Fibroblast of villous mesenchyme (primary cell): Measurements from ENCODE around the gene MKI67. TPM values are rescaled to one million over a fixed set of nuclear protein-coding genes. Genes with fewer than 3 reads are reported as not detected.

Experiments used
- DNase-seq: peaks from one replicate; pipeline ENCODE4 v3.0.0-alpha.2; 2010; ENCODE audit warnings: low read depth
- H3K4me3 ChIP-seq: 2 replicates; pipeline ENCODE4 v1.5.1; 2011; ENCODE audit warnings: low read depth, mild to moderate bottlenecking, low read length
- total RNA-seq: library from RNA; depleted of rRNA; stranded (reverse); fragments of >200 nt; gene quantifications from 2 replicates; pipeline ENCODE4 v1.2.3, GENCODE V29; 2012
- TF ChIP-seq, protein P1 (sequence below): IDR thresholded peaks from 2 replicates; pipeline ENCODE4 v1.5.1; 2012; ENCODE audit warnings: low read depth, mild to moderate bottlenecking, low read length; ENCODE audit not compliant: insufficient read depth

MKI67 gene
- total RNA-seq, 1 donor = 21.2 TPM

DNA sequence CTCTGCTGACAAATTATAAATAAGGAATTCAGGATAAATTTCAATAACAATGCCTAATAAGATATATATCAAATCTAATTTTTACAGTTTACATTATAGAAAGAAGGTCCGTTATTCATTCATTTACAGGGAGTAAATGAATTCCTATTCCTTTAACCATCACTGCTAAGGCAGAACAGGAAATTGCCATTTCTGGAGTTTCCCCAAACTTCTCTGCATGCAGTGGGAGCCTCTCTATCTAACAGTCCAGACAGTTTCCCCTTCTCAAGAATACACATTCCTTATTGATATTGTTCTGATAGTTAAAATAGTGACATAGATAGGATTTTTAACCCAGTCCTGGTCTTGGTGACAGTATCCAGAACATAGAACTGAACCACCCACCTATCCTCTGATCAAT is 24.3 kb downstream of the MKI67 start:
- no peak overlapping the region for H3K4me3 ChIP-seq
- TF ChIP-seq, protein P1, sequence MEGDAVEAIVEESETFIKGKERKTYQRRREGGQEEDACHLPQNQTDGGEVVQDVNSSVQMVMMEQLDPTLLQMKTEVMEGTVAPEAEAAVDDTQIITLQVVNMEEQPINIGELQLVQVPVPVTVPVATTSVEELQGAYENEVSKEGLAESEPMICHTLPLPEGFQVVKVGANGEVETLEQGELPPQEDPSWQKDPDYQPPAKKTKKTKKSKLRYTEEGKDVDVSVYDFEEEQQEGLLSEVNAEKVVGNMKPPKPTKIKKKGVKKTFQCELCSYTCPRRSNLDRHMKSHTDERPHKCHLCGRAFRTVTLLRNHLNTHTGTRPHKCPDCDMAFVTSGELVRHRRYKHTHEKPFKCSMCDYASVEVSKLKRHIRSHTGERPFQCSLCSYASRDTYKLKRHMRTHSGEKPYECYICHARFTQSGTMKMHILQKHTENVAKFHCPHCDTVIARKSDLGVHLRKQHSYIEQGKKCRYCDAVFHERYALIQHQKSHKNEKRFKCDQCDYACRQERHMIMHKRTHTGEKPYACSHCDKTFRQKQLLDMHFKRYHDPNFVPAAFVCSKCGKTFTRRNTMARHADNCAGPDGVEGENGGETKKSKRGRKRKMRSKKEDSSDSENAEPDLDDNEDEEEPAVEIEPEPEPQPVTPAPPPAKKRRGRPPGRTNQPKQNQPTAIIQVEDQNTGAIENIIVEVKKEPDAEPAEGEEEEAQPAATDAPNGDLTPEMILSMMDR = no peak
- DNase-seq = no peak

DNA sequence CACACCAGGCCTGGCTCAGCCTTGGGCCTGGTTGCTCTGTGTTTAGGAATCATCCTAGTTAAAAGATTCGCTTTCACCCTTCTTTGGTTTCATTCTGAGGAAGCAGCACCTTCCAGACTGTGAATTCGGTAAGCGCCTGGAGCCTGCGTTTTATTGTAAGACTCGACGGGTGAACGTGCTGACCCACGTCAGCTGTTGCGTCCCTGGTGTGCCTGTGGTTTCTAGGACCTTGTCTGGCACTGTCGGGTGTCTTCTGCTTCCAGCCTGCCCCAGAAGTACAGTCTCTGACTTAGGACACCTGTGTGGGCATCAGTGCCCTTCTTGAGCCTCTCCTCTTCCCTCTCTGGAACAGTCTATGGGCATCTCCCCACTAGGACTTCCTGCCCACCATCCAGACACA is 26.3 kb downstream of the MKI67 start:
- H3K4me3 ChIP-seq = no peak overlapping the region
- TF ChIP-seq, protein P1 = no peak
- no peak for DNase-seq

DNA sequence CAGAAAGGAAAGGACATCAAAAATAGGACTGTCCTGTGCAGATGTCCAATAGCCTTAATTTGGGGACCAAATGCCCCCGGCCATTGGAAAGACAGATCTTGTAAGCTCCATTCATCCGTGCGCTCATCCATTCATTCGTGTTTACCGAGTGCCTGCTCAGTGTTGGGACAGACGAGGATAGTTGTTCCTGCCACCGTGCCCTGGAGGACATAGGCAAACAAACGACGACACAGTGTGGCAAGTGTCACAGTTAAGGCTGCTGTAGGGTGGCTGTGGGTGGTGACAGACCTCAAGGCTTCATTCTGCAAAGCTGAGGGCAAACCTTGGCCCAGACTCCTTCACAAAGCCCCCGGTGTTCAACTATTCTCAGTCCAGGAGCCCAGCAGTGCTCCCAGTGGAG is 27.6 kb downstream of the MKI67 start:
- TF ChIP-seq, protein P1 = no peak
- no peak for DNase-seq
- H3K4me3 ChIP-seq = no peak overlapping the region

DNA sequence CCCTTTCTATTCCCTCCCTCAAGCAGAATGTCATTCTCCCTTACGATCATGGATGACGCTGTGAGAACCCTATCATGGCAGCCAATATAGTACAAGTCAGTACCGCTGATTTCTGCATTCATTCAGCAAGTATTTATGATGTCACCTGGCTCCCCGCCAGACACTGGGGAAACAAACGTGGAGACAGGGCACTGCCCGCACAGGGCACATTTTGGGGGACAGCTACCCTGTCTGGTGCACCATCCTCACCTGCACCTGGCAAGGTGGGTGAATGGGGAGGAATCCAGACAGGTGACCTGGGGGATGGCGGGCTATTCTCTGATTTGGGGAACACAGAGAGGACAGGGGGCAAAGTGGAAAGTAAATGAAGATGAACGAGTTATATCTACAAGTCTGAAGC is 28.4 kb downstream of the MKI67 start:
- TF ChIP-seq, protein P1 = no peak
- DNase-seq = no peak
- H3K4me3 ChIP-seq = no peak overlapping the region

DNA sequence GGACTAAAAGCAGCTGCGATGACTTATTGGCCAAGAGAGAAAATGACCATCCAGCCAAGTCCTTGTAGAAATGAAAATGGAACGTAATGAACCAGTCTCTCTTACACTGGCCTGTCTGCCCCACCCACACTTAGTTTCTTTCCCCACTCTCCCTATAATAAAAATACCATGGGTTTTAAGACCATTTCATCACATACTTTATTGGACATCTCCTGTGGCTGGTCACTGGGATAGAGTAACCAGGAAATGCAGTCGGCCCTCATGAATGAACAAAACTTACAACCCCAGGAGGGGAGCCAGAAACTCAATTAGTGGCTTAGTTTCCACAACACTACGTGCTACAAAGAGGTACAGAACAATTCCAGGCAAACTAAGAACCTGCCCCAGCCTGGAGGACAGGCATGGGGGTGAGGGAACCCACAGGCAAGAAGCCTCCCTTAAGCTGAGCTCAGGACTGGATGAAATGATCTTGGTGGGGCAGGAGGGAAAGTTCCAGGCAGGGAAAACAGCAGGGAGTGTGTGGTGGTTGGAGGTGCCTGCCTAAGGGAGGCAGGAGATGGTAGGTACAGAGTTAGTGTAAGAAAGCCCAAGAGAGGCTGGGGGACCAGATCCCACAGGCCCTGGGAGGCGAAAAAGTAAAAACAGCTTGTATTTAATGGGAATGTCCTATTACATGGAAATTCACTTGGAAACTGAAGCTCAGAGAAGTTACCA is 29.6 kb downstream of the MKI67 start:
- TF ChIP-seq, protein P1 = no peak
- no peak overlapping the region for H3K4me3 ChIP-seq
- DNase-seq = peak; percentile 62

DNA sequence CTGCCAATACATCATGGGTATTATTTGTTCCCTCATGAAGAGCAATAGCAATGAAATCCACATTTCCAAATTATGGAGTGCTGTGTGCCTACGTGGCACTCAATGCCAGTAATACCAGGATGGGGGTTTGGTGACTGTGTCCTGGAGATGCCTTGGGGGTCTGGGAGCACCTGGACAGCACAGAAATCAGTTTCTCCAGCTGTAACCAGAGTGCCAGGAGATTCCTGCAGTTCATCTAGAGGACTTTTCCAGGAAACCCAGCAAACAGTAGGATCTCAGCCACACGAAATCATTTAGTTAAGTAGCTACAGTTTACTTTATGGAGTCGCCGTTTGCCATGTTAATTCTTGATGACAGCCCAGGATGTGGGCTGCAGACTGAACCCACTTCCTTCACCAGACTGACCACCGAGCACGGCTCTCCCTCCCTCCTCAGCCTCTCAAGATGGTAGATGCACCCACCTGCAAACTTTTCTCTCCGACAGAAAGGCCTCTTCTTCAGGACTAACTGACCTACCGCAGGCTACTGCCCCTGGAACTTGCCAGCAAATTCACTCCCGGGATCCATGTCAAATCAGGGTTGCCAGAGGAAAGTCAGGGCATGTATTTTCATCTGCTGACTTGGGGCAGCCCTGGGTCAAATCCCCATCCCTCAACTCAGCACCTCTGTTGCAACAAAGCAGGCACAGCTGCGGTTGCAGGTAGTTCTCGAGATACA is 30.3 kb downstream of the MKI67 start:
- no peak overlapping the region for H3K4me3 ChIP-seq
- TF ChIP-seq, protein P1 = no peak
- no peak for DNase-seq
